H1 (cell line): Measurements from ENCODE around the gene CORO2B. TPM values are rescaled to one million over a fixed set of nuclear protein-coding genes. Genes with fewer than 3 reads are reported as not detected.

ENCODE experiments used
- EZH2 ChIP-seq: fragments of 200-600 bp; sonication (generic); IDR thresholded peaks from 2 replicates; pipeline ENCODE4 v1.7.1; 2012; ENCODE audit warnings: low read depth, mild to moderate bottlenecking, moderate library complexity, low read length, inconsistent platforms; ENCODE audit not compliant: severe bottlenecking
- ZNF274 ChIP-seq: IDR thresholded peaks from 2 replicates; pipeline ENCODE4 v1.7.0; 2012; ENCODE audit warnings: low read length, borderline replicate concordance; ENCODE audit errors: extremely low read depth
- polyA plus RNA-seq, 7 experiments: library from polyadenylated mRNA; depleted of rRNA in 3 of 7; stranded (reverse) in 5 of 7; unstranded in 2 of 7; fragments of >200 nt in 5 of 7; fragments of 200-250 nt in 2 of 7; gene quantifications; 1 replicate in 5 of 7; 2 replicates in 1 of 7; 4 replicates in 1 of 7; pipeline versions ENCODE4 v1.2.1 to v1.2.3, GENCODE V29; 2011 to 2013; ENCODE audit warnings: missing spikeins in 2 of 7, mixed read lengths in 2 of 7
- total RNA-seq: library from RNA; stranded (reverse); fragmentation: NEBNext Ultra II Directional; extraction: Animal tissue kit (Norgen Biotek cat#: 25700); gene quantifications from 2 replicates; pipeline ENCODE4 v1.2.1, GENCODE V29; 2021

Gene CORO2B
- total and polyA plus RNA-seq, 2 of the 8 experiments (the other 6 are each of a cell fraction or from before 2014, with no cell fraction given): 3.4 to 6.7 TPM

DNA sequence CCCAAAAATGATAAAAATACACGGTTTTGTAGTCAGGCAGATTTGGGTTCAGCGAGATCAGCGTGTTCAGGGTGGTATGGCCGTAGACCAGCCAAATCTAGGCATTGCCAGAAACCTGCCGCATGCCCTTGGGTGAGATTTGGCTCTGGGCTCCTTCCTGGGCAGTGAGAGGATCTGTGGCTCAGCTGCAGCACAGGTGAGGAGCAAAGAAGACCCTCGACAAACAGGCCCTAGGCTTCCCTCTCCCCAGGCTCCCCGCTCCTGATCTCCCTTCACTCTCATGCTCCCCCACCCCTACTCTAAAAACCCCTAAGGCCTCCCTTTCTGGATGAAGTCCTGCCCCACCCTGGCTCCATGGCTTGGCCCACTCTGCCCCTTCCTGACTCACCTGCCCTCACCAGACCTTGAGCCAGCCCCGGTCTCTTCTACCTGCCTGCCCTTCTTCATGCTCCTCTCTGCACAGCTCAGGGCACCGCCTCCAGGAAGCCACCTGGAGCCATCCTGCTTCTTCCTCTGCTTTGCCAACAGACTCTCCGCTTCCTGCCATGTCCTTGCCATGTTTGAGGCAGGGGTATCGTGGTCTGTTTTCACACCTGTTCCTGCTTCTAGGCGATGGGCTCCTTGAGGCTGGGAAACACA is 88.1 kb downstream of the CORO2B start (continued):
- no peak for TF ChIP-seq EZH2
- no peak for TF ChIP-seq ZNF274
